ENCODE results near the gene AVEN. TPM values are rescaled to one million over a fixed set of nuclear protein-coding genes. Genes with fewer than 3 reads are reported as not detected.
"Not testable (repeated sequence)": the region's sequence is repeated elsewhere in the genome, so short reads cannot be mapped to it uniquely, and the experiment has no call there.

Gene AVEN, protein sequence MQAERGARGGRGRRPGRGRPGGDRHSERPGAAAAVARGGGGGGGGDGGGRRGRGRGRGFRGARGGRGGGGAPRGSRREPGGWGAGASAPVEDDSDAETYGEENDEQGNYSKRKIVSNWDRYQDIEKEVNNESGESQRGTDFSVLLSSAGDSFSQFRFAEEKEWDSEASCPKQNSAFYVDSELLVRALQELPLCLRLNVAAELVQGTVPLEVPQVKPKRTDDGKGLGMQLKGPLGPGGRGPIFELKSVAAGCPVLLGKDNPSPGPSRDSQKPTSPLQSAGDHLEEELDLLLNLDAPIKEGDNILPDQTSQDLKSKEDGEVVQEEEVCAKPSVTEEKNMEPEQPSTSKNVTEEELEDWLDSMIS
- polyA plus RNA-seq (ENCODE audit: insufficient read length in 4 of 4): 10 to 100 TPM; 15.0 to 20.2 (median 16.7) TPM

DNA sequence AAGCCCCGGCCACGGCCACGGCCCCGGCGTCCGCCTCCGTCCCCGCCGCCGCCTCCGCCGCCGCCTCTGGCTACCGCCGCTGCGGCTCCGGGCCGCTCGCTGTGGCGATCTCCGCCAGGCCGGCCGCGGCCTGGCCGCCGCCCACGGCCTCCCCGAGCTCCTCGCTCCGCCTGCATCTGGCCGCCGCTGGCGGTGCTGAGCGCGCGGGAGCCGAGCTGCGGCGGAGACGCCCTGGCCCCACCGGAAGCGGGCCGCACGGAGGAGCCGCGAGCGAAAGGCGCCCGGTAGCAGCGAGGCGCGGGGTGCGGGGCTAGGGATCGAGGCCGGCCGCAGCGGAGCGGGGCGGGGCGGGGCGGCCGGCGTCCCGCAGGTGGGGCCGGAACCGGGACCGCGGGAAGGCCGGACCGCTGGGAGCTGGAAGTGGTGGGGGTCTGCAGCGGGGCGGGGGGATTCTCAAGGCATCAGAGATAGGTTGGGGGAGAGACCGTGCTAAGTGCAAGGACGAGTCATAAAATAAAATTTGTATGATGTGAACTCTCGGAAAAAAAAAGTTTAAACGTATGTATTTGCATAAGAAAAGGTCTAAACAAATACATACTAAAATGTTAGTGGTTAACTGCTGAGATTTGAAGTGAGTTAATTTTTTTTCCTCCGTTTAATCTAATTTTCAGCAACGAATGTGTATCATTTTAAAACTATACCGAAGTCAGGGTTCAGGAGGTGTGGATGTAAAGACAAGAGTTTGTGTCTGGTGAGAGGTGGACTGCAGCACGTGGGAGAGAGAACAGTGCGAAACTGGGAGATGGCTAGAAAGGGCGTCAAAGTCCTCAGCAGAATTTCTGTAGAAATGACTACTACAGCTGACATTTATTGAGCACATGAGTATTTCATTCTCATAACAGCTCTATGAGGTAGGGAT is at the start of gene AVEN:
AVEN (minus strand) TSS at position 334 of the 919 bp plus-strand sequence; CDS start at position 176, 158 bp downstream.
- no peak for DNase-seq (ENCODE audit: low read depth in 4 of 4, low spot score in 3 of 4)

DNA sequence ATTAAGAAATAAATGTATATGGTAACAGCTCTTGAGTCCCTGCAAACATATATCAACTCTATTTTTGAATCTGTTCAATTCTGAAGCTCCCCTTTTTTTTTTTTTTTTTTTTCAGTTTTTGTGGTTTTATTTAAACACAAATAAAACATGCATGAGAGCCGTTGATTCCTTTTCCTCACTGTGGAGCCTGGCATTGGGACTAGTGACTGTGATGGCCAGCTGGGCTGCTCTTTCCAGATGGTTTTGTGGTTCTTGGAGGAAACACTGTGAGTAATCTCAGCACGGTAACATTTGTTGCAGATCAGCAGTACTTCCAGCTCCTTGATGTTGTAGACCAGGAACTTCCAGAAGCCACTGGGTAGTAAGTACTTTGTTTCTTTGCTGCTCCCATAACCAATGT is 46.7 kb upstream of the AVEN start:
- no peak for DNase-seq (ENCODE audit: low read depth in 4 of 4, low spot score in 3 of 4)

DNA sequence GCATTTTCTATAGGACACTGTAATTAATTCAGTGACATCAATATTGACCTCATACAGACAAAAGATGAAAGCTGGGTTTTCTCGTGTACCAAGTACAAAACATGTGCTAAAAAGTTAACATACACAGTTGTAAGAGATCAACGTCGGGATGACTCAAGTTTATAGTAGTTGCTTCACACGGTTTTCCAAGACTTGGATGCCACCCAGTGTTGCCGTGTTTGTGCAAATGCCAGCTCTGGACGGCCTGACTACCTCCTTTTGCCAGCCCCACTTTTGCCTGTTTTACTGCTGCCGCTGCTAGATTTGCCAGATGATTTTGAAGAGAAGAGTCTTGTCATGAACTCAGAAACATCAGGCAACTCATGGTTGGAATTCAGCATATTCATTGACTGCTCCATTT is 45.1 kb upstream of the AVEN start:
- no peak for DNase-seq (ENCODE audit: low read depth in 4 of 4, low spot score in 3 of 4)

DNA sequence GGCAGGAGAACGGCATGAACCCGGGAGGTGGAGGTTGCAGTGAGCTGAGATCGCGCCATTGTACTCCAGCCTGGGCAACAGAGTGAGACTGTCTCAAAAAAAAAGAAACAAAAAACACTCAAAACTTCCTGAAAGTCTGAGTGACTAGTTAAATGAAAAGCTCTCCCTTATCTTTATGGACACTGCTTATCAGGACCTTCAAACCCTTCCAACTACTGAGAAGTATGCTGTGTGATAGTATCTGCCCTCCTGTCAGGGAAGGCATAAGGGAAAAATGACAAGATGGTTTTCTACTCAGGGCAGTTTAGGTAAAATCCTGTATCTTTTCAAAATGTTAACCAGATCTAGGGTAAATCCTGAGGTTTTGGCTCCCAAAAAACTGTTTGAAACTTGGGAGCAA is 40.9 kb upstream of the AVEN start:
- no peak for DNase-seq (ENCODE audit: low read depth in 4 of 4, low spot score in 3 of 4)

DNA sequence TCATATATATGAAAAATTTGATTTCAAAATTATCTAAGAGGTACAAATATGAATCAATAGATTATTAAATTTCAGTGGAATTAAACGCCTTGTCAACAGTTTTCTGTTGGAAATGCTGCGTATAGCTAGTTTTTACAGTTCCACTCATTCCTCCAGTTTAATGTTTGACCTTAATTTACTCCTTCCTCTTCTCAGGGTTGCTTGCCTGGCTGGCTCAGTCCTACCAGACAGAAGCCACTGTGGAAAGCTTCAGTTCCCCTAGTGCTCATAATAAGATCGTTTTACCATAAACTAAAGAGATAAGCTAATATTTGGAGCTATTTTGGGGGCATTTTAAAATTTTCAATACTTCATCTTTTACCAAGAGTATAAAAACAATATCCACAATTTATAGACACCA is 39.9 kb upstream of the AVEN start:
- DNase-seq (ENCODE audit: low read depth in 4 of 4, low spot score in 3 of 4): no peak

DNA sequence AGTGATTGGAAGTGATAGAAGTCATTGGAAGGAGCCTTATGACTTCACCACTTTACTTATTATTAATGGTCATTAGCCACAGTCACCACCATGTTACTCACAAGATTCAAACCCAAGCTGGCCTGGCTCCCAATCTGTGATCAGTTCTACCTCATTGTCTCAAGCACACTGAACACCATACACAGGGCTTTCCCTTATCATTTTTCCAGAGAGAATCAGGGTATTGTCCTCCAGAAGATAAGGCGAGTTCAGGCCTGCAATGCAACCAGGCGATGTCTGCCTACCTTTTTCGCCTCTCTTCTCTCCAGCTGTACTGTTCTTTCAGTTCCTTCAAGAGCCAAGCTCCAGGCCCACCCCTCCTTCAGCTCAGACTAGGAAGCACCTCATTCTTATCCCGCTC is 37.8 kb upstream of the AVEN start:
- no peak for DNase-seq (ENCODE audit: low read depth in 4 of 4, low spot score in 3 of 4)

DNA sequence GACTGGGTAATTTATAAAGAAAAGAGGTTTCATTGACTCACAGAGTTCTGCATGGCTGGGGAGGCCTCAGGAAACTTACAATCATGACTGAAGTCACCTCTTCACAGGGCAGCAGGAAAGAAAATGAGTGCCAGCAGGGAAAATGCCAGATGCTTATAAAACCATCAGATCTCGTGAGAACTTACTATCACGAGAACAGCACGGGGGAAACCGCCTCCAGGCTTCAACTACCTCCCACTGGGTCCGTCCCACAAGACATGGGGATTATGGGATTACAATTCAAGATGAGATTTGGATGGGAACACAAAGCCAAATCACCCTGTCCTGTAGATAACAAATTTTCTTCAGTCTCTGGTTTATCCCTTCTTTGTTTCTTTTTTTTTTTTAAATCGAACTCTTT is 31.0 kb upstream of the AVEN start:
- no peak for DNase-seq (ENCODE audit: low read depth in 4 of 4, low spot score in 3 of 4)

DNA sequence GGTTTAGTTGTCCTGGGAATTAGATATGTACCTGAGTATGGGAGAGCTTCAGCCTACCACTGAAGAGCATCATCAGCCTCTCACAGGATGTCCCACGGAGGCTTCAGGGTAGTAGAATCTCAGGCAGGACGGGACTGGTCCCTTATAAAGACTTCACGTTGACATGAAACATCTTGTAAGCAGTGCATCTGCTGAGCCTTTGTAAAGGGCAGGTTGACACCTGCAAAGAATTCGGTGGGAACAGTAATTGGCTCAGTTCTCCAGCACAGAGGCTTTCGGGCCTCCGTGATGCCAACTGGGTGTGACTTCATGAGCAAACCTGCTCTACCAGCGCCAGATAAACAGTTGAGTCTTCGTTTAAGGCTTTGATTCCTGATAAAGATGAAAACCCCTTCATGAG is 26.9 kb upstream of the AVEN start:
- no peak for DNase-seq (ENCODE audit: low read depth in 4 of 4, low spot score in 3 of 4)

DNA sequence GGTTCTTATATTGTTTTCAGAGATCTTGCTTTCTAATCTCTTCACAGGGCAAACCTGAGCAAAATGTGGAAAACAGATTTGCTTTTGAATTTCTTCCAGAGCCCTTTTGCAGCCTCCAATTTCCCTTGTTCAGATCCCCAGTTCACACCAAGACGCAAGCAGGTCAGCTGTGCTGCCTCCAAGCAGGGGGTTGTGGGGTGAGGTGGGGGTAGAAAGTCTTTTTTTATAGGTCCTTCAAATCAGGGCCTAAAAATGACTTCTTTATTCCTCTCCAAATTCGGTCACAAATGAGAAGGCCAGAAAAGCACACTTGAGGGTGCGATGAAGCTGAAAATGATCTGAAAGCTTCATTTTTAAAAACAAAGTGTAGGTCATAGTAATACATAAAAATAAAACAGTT is 26.3 kb upstream of the AVEN start:
- DNase-seq (ENCODE audit: low read depth in 4 of 4, low spot score in 3 of 4): no peak

DNA sequence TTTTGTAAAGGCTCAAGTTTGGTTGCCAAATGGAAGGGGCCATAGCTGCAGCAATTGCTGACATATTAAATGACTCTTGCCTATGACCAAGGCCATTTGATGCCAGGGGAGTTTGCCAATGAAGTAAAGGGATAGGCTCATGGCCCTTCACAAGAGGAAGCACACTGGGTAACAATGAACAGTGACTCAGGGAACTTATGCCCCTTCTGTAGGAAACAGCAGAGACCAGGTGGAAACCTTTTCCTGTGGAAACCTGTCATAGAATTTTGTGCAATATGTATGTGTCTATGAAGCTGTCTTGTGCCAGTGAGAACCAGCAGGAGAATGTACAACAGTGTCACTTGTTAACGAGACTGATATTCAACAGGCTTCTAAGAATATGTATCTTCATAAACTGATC is 25.4 kb upstream of the AVEN start:
- no peak for DNase-seq (ENCODE audit: low read depth in 4 of 4, low spot score in 3 of 4)

DNA sequence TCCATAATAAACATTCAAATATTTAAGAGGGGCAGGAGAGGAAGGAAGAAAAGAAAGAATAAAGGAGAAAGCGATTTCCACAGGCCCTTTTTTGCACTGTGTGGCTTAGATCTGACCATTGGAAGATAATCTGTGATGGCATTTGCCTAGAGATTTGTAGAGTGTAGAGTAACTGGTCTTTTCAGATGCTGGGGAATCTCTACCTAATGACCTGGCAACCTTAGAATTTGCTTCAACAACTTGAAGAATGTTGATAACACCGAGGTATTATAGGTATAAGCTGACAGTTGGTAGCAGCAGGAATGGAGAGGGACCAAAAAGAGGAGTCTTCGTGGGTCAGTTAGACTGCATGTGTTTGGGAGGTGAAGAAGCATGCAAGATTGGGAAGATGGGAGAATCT is 20.9 kb upstream of the AVEN start:
- DNase-seq (ENCODE audit: low read depth in 4 of 4, low spot score in 3 of 4): no peak

DNA sequence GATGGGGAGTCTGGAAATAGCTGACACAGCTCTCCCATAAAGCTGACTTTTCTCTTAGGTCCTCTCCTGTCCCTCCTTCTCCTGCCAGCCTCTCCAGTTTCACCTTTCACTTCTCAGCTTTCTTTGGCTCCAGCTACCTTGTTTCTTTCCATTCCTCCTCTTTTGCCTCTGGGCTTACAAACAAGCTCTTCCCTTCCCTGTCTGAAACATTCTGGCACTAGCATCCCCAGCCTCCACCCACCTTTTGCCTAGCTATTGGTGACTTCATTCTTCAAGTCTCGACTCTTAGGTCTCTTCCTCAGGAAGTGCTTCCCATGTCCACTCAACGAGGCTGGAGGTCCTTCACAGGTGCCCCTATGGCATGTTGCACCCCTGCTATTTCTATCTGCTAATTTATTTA is 20.5 kb upstream of the AVEN start:
- no peak for DNase-seq (ENCODE audit: low read depth in 4 of 4, low spot score in 3 of 4)

DNA sequence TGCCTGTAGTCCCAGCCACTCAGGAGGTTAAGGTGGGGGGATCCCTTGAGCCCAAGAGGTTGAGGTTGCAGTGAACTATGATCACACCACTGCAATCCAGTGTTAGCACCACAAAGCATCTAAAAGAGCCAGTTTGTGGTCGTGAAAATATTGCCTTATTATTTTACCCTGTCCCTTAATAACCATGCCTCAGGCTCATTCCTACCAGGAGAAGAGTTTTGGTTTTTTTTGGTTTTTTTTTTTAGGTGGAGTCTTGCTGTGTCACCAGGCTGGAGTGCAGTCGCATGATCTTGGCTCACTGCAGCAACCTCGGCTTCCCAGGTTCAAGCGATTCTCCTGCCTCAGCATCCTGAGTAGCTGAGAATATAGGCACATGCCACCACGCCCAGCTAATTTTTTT is 17.9 kb upstream of the AVEN start:
- no peak for DNase-seq (ENCODE audit: low read depth in 4 of 4, low spot score in 3 of 4)

DNA sequence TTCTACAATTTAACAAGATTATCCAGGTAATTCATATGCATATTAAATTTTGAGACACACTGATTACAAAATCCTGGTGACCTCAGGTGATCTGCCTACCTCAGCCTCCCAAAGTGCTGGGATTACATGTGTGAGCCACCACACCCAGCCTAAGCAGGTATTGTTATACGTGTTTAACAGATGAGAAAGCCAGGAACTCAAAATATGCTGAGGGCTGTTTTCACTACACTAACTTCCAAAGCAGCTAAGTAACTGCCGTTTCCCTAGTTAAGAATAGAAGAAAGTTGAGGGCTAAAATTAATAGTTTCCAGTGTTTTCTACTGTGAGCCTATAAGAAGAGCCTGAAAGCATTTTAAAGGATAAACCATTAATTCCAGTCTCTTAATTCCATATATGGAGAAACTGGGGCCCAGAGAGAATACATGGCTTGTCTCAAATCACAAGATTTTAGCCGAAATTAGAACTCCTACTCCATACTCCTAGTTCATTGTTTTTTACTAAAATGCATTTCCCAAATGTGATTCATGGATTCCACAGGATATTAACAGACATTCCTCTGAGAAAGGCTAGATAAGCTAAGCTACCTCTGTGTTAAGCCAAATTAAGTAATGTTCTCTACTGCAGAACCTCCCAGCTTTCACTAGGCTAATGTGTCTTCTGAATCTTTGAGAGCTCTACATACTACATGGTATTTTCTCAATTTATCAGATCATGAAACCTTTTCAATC is 17.0 kb upstream of the AVEN start:
- DNase-seq (ENCODE audit: low read depth in 4 of 4, low spot score in 3 of 4): no peak

DNA sequence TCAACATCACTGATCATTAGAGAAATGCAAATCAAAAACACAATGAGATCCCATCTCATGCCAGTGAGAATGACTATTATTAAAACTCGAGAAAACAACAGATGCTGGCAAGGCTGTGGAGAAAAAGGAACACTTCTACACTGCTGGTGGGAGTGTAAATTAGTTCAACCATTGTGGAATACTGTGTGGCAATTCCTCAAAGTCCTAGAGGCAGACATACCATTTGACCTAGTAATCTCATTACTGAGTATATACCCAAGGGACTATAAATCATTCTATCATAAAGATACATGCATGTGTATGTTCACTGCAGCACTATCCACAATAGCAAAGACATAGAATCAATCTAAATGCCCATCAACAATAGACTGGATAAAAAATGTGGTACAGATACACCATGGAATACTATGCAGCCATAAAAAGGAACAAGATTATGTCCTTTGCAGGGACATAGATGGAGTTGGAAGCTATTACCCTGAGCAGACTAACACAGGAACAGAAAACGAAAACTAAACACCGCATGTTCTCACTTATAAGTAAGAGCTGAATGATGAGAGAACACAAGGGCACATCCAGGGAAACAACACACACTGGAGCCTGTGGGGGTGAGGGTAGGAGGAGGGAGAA is 15.2 kb upstream of the AVEN start:
- no peak for DNase-seq (ENCODE audit: low read depth in 4 of 4, low spot score in 3 of 4)

DNA sequence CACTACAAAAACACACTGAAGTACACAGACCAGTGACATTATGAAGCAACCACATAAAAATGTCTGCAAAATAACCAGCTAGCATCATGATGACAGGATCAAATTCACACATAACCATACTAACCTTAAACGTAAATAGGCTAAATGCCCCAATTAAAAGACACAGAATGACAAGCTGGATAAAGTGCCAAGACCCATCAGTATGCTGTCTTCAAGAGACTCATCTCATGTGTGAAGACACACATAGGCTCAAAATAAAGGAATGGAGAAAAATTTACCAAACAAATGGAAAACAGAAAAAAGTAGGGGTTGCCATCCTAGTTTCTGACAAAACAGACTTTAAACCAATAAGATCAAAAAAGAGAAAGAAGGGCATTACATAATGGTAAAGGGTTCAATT is 11.4 kb upstream of the AVEN start:
- DNase-seq (ENCODE audit: low read depth in 4 of 4, low spot score in 3 of 4): not testable (repeated sequence)

DNA sequence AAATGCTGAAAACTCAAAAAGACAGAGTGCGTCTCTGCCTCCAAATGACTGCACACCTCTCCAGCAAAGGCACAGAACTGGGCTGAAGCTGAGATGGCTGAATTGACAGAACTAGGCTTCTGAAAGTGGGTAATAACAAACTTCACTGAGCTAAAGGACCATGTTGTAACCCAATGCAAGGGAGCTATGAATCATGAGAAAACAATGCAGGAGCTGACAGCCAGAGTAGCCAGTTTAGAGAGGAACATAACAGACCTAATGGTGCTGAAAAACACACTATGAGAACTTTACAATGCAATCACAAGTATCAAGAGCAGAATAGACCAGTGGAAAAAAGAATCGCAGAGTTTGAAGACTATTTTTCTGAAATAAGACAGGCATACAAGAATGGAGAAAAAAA is 10.1 kb upstream of the AVEN start:
- DNase-seq (ENCODE audit: low read depth in 4 of 4, low spot score in 3 of 4): no peak

DNA sequence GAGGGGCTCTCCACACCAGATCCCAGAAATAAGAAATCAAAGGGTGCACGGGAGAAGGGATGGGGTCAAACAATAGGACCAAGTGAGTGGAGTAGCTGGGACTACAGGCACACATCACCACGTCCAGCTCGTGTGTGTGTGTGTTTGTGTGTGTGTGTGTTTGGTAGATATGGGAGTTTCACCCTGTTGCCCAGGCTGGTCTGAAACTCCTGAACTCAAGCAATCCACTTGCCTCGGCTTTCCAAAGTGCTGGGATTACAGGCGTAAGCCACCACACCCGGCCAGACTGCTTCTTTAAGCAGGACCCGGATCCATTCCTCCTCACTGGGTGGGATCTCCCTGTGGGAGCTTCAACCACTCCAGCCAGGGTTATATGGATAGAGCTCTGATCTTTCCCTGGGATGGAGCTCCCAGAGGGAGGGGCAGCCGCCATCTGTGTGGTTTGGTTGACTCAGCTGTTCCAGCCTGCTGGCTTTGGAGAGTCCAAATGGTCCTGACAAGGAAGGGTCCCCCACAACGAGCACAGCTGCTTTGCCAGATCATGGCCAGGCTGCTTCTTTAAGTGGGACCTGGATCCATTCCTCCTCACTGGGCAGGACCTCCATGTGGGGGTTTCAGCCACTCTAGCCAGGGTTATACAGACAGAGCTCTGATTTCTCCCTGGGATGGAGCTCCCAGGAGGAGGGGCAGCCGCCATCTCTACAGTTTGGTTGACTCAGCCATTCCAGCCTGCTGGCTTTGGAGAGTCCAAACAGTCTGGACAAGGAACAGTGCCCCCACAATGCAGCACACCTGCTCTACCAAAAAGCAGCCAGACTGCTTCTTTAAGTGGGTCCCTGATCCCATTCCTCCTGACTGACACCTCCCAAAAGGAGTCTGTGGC is 9.1 kb upstream of the AVEN start:
- no peak for DNase-seq (ENCODE audit: low read depth in 4 of 4, low spot score in 3 of 4)

DNA sequence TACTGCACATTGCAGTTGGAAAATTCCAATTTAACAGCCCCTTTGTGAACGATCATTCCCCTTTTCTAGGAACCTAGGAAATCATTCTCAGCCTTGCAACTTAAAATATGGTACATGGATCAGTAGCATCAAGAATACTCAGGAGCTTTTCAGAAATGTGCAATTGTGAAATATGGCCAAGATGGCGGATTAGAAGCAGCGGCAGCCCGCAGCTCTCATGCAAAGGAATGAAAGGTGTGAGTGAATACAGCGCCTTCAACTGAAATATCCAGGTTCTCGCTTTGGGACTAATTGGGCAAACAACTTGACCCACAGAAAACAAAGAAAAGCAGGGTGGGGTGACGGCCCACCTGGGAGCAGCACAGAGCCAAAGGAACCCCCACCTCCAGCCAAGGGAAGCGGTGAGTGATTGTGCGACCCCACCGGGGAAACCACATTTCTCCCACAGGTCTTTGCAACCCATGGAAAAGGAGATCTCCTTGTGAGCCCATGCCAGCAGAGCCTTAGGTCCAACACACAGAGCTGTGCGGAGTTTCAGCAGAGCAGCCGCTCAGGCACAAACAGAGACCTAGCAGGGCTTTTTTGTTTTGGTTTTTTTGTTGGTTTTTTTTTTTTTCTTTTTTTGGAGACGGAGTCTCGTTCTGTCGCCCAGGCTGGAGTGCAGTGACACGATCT is 7.6 kb upstream of the AVEN start:
- no peak for DNase-seq (ENCODE audit: low read depth in 4 of 4, low spot score in 3 of 4)
